PFSK-1 (cell line): Measurements from ENCODE around the gene GSE1.

Experiments
- FOXP2 ChIP-seq: optimal IDR thresholded peaks from 2 replicates; pipeline ENCODE3; 2011; ENCODE audit warnings: borderline replicate concordance, control low read depth, inconsistent platforms; ENCODE audit not compliant: insufficient read depth; ENCODE audit errors: extremely low read length, extremely low read depth
- POLR2AphosphoS5 ChIP-seq: IDR thresholded peaks from 2 replicates; pipeline ENCODE4 v1.6.1; 2012; ENCODE audit warnings: low read depth, mild to moderate bottlenecking, control low read depth, low read length, moderate library complexity
- REST ChIP-seq, 2 experiments: IDR thresholded peaks; 2 replicates each; pipeline versions ENCODE4 v1.6.1 to v1.8.0; 2011 to 2012; ENCODE audit warnings: low read depth in 2 of 2, low read length in 2 of 2, control low read depth in 1 of 2, inconsistent platforms in 1 of 2, mild to moderate bottlenecking in 1 of 2, moderate library complexity in 1 of 2; ENCODE audit not compliant: insufficient read depth in 1 of 2
- SIN3A ChIP-seq: IDR thresholded peaks from 2 replicates; pipeline ENCODE4 v1.6.1; 2012; ENCODE audit warnings: mild to moderate bottlenecking, low read length, moderate library complexity, borderline replicate concordance; ENCODE audit not compliant: insufficient read depth
- TAF1 ChIP-seq: IDR thresholded peaks from 2 replicates; pipeline ENCODE4 v1.6.1; 2012; ENCODE audit warnings: low read length, control low read depth, borderline replicate concordance; ENCODE audit not compliant: insufficient read depth

GSE1 gene

GRCh38 chr16:85629326-85629725 lies 16.2 kb downstream of the GSE1 start:
- TF ChIP-seq REST (IDR thresholded peaks at IDR 0.05; ENCODE audit: insufficient read depth in 1 of 2, low read depth in 2 of 2, low read length in 2 of 2) (no peak), POLR2AphosphoS5 (no peak), TAF1 (no peak), SIN3A (no peak), FOXP2 (no peak)

DNA sequence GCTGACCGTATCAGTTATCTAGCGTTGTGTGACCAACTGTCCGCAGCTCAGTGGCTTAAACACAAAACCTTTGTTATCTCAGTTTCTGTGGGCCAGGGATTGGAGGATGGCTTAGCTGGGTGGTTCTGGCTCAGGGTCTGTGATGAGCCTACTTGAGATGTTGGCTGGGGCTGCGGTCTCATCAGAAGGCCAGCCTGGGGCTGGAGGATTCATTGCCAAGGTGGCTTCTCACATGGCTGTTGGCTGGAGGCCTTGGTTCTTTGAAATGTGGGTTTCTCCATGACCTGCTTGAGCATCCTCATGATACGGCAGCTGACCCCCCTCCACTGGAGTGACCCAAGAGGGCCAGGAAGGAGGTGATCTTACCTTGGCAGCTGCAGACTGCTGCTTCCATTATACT lies 16.7 kb downstream of the GSE1 start:
- TF ChIP-seq REST (IDR thresholded peaks at IDR 0.05; ENCODE audit: insufficient read depth in 1 of 2, low read depth in 2 of 2, low read length in 2 of 2): no peak
- no peak for TF ChIP-seq SIN3A
- TF ChIP-seq POLR2AphosphoS5: no peak
- no peak for TF ChIP-seq TAF1
- no peak for TF ChIP-seq FOXP2

DNA sequence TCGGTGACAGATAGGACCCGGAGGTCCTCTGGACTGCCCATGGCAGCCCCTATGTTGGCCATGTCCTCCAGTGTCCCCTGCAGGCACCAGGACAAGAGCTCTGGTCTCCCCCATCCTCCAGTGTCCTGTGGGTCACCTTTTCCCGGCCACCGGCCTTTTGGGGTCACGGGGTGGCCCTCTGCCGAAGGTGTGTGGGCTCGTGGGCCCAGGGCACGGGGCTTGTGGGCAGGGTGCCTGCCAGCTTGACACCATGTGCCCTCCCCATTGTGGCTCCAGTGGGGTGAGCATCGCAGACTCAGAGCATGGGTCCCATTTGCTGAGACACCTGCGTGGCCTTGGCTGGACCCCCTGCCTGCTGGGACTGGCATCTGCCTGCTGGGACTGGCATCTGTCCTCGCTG lies 18.1 kb downstream of the GSE1 start:
- no peak for TF ChIP-seq SIN3A
- TF ChIP-seq REST (IDR thresholded peaks at IDR 0.05; ENCODE audit: insufficient read depth in 1 of 2, low read depth in 2 of 2, low read length in 2 of 2): no peak
- no peak for TF ChIP-seq FOXP2
- TF ChIP-seq POLR2AphosphoS5: no peak
- TF ChIP-seq TAF1: no peak

DNA sequence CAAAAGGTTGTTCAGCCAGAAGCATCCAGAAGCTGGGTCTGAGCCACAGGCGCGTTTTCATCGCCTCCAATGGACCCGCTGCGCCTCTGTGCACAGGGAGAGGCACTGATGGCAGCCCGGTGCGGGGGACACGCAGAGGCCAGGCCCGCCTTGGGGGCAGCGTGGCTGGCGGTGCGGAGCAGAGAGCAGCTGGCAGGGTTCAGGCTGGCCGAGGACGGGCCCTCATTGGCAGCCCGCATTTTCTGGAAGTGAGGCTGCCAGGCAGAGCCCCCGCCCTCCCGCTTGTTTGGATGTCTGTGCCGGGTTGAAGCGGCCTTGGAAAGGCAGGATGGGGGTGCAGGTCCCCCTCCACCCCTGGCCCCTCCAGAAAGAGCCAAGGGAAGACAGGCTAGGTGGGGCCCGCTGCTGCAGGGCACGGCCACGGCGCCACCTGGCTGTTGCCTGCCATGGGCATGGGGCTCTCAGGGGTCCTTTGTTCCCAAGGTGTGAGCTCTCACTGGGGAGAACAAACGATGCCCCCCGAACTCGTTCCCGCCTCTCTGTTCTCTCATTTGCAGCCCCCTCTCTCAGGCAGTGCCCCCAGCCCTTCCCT lies 18.8 kb downstream of the GSE1 start:
- TF ChIP-seq TAF1 (no peak), POLR2AphosphoS5 (no peak), SIN3A (no peak), REST (IDR thresholded peaks at IDR 0.05; ENCODE audit: insufficient read depth in 1 of 2, low read depth in 2 of 2, low read length in 2 of 2) (no peak), FOXP2 (no peak)
